Fibroblast of lung (primary cell): ENCODE results near the gene PITX2.
A peak's percentile ranks its signal among the peaks of the same experiment; 100 is the strongest.

Experiments
- CTCF ChIP-seq, 2 donors: IDR thresholded peaks in 1 of 2; conservative IDR thresholded peaks in 1 of 2; 1 replicate in 1 of 2; 2 replicates in 1 of 2; pipeline ENCODE4 v1.5.1; 2011 to 2012; ENCODE audit warnings: low read length in 2 of 2, control low read depth in 1 of 2, inconsistent platforms in 1 of 2, low read depth in 1 of 2, mild to moderate bottlenecking in 1 of 2
- EZH2 ChIP-seq: IDR thresholded peaks from 2 replicates; pipeline ENCODE4 v1.5.1; 2012; ENCODE audit warnings: low read length, control low read depth, mild to moderate bottlenecking; ENCODE audit errors: missing control alignments

DNA sequence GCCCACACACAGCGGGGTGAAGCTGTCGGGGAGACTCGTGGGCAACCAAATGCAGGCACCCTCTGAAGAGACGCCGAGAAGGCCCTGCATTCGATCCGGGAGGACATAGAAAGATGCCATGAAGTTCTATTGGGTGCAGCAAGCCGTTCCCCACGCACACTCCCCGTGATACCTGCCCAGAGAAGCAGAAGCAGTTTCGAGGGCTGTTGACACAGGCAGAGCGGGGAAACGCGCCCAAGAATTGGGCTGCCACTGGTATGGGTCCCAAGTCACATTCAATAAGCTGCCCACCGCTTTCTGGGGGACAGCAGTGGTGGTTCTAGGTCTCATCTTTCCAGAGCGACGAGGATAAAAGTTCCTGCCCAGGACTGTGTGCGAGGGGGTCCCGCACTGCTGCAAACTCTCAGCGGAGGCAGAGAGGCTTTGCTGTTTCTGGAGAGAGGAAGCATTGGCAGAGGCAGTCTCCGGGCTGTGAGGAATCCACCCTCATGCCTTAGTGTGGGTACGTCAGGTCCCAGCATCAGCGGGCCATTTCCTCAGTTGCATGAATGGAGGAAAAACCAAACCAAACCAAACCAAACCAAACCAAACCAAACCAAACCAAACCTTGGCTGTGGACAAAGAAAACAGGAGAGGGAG, 10.1 kb downstream of the PITX2 start:
- TF ChIP-seq EZH2 (peak; percentile 16), CTCF (conservative IDR thresholded peaks at IDR 0.05 in 1 of 2, IDR thresholded peaks at IDR 0.05 in 1 of 2; ENCODE audit: low read depth in 1 of 2, low read length in 2 of 2) (no peak)
